GM23338 (cell line): ENCODE results near the gene CAPN1. TPM values are rescaled to one million over a fixed set of nuclear protein-coding genes. Genes with fewer than 3 reads are reported as not detected.

Source experiments
- EZH2 ChIP-seq: fragments of 200-600 bp; sonication (generic); IDR thresholded peaks from one replicate; pipeline ENCODE4 v1.8.0; 2017; ENCODE audit warnings: antibody characterized with exemption, mild to moderate bottlenecking, low read depth; ENCODE audit not compliant: unreplicated experiment
- EZH2phosphoT487 ChIP-seq: fragments of 200-600 bp; sonication (generic); IDR thresholded peaks from one replicate; pipeline ENCODE4 v1.8.1; 2018; ENCODE audit warnings: antibody characterized with exemption; ENCODE audit not compliant: unreplicated experiment
- polyA plus RNA-seq: library from polyadenylated mRNA; unstranded; fragments of >200 nt; fragmentation: Nextera tagmentation; extraction: Ambion mirVana; gene quantifications from 2 replicates; pipeline ENCODE4 v1.2.1, GENCODE V29; 2016
- total RNA-seq: library from RNA; depleted of rRNA; stranded (reverse); fragments of >200 nt; shearing (Covaris generic); gene quantifications from 2 replicates; pipeline ENCODE4 v1.2.3, GENCODE V29; 2014
- TF ChIP-seq, protein P1 (sequence below): IDR thresholded peaks from one replicate; pipeline ENCODE4 v1.6.1; 2018; ENCODE audit warnings: antibody characterized with exemption; ENCODE audit not compliant: unreplicated experiment
- TF ChIP-seq, protein P2 (sequence below), 2 experiments: fragments of 200-600 bp in 1 of 2; sonication (generic) in 1 of 2; conservative IDR thresholded peaks; 2 replicates each; pipeline versions ENCODE4 v1.5.1 to v1.6.1; 2016 to 2017; ENCODE audit warnings: antibody characterized with exemption in 2 of 2, low read depth in 2 of 2, mild to moderate bottlenecking in 2 of 2, moderate library complexity in 1 of 2
- TF ChIP-seq, protein P3 (sequence below): fragments of 250-450 bp; sonication (Bioruptor Pico); IDR thresholded peaks from 2 replicates; pipeline ENCODE4 v1.5.0; 2020; ENCODE audit warnings: mild to moderate bottlenecking, moderate library complexity

CAPN1 gene
- total and polyA plus RNA-seq, 2 experiments from 2014 or later = 67.3 to 277 TPM

DNA sequence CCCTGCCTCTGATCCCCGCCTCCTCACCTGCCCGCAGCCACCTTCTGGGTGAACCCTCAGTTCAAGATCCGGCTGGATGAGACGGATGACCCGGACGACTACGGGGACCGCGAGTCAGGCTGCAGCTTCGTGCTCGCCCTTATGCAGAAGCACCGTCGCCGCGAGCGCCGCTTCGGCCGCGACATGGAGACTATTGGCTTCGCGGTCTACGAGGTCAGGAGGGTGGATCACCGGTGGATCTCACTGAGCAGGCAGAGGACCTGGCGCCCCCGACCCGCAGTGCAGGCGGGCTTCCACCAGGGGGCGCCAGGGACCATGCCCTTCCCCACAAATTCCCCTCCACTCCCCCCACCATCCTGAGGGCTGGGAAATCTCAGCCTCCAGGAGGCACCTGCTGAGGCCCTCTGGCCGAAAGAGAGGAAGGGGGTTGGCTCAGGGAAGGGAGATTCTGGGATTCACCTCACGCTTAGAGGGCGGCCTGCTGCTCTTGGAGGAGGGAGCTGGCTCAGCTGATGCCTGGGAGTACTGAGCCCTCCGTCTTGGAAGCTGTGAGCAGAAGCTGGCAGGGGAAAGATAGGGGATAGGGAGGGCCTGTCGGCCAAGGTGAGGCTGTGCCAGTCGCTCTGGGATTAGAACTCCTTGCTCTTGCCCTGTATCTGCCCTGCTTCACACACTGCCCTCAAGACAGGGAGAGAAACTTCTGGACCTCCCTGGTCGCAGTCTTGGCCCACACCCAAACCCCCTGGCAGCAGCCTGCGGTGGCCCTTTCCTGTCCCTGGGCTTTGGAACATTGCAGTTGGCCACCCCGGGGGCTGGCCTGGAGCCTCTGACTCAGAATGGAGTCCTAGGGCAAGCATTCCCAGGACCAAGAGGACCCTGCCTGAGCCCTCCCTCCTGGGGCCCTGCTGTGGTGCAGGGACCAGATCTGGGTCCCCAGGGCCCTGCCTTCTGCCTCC is 23.2 kb downstream of the CAPN1 start (continued):
- TF ChIP-seq, protein P1, sequence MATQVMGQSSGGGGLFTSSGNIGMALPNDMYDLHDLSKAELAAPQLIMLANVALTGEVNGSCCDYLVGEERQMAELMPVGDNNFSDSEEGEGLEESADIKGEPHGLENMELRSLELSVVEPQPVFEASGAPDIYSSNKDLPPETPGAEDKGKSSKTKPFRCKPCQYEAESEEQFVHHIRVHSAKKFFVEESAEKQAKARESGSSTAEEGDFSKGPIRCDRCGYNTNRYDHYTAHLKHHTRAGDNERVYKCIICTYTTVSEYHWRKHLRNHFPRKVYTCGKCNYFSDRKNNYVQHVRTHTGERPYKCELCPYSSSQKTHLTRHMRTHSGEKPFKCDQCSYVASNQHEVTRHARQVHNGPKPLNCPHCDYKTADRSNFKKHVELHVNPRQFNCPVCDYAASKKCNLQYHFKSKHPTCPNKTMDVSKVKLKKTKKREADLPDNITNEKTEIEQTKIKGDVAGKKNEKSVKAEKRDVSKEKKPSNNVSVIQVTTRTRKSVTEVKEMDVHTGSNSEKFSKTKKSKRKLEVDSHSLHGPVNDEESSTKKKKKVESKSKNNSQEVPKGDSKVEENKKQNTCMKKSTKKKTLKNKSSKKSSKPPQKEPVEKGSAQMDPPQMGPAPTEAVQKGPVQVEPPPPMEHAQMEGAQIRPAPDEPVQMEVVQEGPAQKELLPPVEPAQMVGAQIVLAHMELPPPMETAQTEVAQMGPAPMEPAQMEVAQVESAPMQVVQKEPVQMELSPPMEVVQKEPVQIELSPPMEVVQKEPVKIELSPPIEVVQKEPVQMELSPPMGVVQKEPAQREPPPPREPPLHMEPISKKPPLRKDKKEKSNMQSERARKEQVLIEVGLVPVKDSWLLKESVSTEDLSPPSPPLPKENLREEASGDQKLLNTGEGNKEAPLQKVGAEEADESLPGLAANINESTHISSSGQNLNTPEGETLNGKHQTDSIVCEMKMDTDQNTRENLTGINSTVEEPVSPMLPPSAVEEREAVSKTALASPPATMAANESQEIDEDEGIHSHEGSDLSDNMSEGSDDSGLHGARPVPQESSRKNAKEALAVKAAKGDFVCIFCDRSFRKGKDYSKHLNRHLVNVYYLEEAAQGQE = no peak
- TF ChIP-seq, protein P2, sequence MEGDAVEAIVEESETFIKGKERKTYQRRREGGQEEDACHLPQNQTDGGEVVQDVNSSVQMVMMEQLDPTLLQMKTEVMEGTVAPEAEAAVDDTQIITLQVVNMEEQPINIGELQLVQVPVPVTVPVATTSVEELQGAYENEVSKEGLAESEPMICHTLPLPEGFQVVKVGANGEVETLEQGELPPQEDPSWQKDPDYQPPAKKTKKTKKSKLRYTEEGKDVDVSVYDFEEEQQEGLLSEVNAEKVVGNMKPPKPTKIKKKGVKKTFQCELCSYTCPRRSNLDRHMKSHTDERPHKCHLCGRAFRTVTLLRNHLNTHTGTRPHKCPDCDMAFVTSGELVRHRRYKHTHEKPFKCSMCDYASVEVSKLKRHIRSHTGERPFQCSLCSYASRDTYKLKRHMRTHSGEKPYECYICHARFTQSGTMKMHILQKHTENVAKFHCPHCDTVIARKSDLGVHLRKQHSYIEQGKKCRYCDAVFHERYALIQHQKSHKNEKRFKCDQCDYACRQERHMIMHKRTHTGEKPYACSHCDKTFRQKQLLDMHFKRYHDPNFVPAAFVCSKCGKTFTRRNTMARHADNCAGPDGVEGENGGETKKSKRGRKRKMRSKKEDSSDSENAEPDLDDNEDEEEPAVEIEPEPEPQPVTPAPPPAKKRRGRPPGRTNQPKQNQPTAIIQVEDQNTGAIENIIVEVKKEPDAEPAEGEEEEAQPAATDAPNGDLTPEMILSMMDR (conservative IDR thresholded peaks at IDR 0.05; ENCODE audit: low read depth in 2 of 2) = peak; percentile 93 to 96
- TF ChIP-seq EZH2phosphoT487 (no peak), EZH2 (no peak)
- TF ChIP-seq, protein P3, sequence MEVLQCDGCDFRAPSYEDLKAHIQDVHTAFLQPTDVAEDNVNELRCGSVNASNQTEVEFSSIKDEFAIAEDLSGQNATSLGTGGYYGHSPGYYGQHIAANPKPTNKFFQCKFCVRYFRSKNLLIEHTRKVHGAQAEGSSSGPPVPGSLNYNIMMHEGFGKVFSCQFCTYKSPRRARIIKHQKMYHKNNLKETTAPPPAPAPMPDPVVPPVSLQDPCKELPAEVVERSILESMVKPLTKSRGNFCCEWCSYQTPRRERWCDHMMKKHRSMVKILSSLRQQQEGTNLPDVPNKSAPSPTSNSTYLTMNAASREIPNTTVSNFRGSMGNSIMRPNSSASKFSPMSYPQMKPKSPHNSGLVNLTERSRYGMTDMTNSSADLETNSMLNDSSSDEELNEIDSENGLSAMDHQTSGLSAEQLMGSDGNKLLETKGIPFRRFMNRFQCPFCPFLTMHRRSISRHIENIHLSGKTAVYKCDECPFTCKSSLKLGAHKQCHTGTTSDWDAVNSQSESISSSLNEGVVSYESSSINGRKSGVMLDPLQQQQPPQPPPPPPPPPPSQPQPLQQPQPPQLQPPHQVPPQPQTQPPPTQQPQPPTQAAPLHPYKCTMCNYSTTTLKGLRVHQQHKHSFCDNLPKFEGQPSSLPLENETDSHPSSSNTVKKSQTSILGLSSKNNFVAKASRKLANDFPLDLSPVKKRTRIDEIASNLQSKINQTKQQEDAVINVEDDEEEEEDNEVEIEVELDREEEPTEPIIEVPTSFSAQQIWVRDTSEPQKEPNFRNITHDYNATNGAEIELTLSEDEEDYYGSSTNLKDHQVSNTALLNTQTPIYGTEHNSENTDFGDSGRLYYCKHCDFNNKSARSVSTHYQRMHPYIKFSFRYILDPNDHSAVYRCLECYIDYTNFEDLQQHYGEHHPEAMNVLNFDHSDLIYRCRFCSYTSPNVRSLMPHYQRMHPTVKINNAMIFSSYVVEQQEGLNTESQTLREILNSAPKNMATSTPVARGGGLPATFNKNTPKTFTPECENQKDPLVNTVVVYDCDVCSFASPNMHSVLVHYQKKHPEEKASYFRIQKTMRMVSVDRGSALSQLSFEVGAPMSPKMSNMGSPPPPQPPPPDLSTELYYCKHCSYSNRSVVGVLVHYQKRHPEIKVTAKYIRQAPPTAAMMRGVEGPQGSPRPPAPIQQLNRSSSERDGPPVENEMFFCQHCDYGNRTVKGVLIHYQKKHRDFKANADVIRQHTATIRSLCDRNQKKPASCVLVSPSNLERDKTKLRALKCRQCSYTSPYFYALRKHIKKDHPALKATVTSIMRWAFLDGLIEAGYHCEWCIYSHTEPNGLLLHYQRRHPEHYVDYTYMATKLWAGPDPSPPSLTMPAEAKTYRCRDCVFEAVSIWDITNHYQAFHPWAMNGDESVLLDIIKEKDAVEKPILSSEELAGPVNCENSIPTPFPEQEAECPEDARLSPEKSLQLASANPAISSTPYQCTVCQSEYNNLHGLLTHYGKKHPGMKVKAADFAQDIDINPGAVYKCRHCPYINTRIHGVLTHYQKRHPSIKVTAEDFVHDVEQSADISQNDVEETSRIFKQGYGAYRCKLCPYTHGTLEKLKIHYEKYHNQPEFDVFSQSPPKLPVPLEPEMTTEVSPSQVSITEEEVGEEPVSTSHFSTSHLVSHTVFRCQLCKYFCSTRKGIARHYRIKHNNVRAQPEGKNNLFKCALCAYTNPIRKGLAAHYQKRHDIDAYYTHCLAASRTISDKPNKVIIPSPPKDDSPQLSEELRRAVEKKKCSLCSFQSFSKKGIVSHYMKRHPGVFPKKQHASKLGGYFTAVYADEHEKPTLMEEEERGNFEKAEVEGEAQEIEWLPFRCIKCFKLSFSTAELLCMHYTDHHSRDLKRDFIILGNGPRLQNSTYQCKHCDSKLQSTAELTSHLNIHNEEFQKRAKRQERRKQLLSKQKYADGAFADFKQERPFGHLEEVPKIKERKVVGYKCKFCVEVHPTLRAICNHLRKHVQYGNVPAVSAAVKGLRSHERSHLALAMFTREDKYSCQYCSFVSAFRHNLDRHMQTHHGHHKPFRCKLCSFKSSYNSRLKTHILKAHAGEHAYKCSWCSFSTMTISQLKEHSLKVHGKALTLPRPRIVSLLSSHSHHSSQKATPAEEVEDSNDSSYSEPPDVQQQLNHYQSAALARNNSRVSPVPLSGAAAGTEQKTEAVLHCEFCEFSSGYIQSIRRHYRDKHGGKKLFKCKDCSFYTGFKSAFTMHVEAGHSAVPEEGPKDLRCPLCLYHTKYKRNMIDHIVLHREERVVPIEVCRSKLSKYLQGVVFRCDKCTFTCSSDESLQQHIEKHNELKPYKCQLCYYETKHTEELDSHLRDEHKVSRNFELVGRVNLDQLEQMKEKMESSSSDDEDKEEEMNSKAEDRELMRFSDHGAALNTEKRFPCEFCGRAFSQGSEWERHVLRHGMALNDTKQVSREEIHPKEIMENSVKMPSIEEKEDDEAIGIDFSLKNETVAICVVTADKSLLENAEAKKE (CRISPR knock-in tag) = no peak
